ENCODE measurements around the gene CHST14. TPM values are rescaled to one million over a fixed set of nuclear protein-coding genes. Genes with fewer than 3 reads are reported as not detected.

Gene CHST14
- total RNA-seq, 1 donor from 2014 or later: 24.2 TPM

- no peak overlapping the region for H3K27ac Mint-ChIP-seq
- H3K27me3 Mint-ChIP-seq: peaks cover 22% of the 10 kb centered on the region
- no peak for DNase-seq (ENCODE audit: extremely low spot score, unreplicated experiment)
- no peak for TF ChIP-seq CTCF (conservative IDR thresholded peaks at IDR 0.05)
- H3K4me3 Mint-ChIP-seq: no peak overlapping the region
- H3K36me3 Mint-ChIP-seq: no peaks in the 10 kb centered on the region
- H3K4me1 Mint-ChIP-seq (ENCODE audit: unreplicated experiment): peaks cover 1% of the 10 kb centered on the region
- H3K9me3 Mint-ChIP-seq: no peaks in the 10 kb centered on the region
Observed at GRCh38 chr15:40501487-40501886, 30.7 kb downstream of the CHST14 start.

DNA sequence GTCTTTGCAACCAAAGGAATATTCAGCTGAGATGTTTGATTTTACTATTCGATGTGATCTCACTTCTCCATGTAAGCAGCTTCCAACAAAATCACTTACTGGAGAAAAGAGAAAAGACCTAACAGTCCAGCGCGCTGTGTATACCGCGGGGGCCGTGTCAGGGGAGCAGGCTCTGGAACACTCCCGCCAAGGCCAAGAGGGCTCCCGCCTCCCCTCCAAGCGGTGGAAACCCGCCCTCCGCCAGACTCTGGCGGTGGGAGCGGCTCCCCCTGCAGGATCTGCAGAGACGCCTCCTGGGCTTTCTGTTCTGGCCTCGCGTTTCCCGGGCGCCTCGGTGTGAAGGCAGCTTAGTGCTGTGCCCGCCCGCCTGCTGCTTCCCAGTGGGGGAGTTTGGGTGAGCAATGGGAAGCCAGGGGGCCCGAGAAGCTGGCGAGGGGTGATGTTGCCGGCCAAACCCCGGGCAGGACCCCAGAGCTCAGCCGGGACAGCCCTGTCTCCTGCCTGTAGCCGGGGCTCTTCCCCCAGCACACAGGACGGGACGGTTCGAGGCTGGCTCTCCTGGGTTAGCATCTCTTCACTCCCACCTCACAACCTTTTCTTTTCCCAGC, 36.3 kb downstream of the CHST14 start:
- Mint-ChIP-seq H3K4me3 (peak overlapping the region; percentile 60), H3K9me3 (no peaks in the 10 kb centered on the region), H3K27me3 (peaks cover 46% of the 10 kb centered on the region), H3K27ac (no peak overlapping the region), H3K4me1 (ENCODE audit: unreplicated experiment) (peaks cover 19% of the 10 kb centered on the region), H3K36me3 (peaks cover under 1% of the 10 kb centered on the region)
- TF ChIP-seq CTCF (conservative IDR thresholded peaks at IDR 0.05): peak; percentile 75
- DNase-seq (ENCODE audit: extremely low spot score, unreplicated experiment): peak; percentile 83

DNA sequence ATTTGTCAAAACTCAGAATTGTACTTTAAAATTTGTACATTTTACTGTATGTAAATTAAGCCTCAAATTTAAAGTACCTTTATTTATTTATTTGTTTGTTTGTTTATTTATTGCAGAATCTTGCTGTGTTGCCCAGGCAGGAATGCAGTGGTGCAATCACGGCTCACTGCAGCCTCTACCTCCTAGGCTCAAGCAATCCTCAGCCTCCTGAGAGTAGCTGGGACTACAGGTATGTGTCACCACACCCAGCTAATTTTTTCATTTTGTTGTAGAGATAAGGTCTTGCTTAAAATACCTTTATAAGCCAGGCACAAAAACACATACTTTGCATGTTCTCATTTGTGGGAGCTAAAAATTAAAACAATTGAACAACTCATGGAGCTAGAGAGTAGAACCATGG, 37.4 kb downstream of the CHST14 start:
- no peak for DNase-seq (ENCODE audit: extremely low spot score, unreplicated experiment)
- Mint-ChIP-seq H3K36me3 (peaks cover 4% of the 10 kb centered on the region), H3K4me1 (ENCODE audit: unreplicated experiment) (peaks cover 26% of the 10 kb centered on the region), H3K27ac (no peak overlapping the region), H3K9me3 (no peaks in the 10 kb centered on the region), H3K27me3 (peaks cover 46% of the 10 kb centered on the region), H3K4me3 (no peak overlapping the region)
- TF ChIP-seq CTCF (conservative IDR thresholded peaks at IDR 0.05): no peak

GRCh38 chr15:40510201-40510600, 39.4 kb downstream of the CHST14 start:
- H3K27me3 Mint-ChIP-seq: peaks cover 52% of the 10 kb centered on the region
- peak overlapping the region; percentile 89 for H3K4me3 Mint-ChIP-seq
- no peak overlapping the region for H3K27ac Mint-ChIP-seq
- no peak for DNase-seq (ENCODE audit: extremely low spot score, unreplicated experiment)
- TF ChIP-seq CTCF (conservative IDR thresholded peaks at IDR 0.05): no peak
- peaks cover 26% of the 10 kb centered on the region for H3K4me1 Mint-ChIP-seq (ENCODE audit: unreplicated experiment)
- peaks cover 4% of the 10 kb centered on the region for H3K36me3 Mint-ChIP-seq
- H3K9me3 Mint-ChIP-seq: no peaks in the 10 kb centered on the region

DNA sequence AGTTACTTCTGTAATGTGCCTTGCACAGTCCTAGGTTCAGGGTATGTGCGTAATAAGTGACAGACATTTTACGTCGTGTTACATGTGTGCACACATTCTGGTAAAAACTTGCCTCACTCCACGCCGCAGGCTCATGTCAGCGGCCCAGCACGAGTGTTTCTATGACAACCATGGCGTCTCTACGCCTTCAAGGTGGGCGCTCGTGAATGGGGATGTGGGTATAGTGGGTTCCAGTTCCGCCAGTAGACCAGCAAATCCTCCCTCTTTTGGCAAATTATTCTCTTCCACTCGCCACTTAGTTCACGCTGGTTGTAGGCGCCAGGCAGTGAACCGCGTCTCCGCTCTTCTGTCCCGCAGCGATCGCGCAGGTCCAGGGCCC, 40.3 kb downstream of the CHST14 start:
- no peak for TF ChIP-seq CTCF (conservative IDR thresholded peaks at IDR 0.05)
- Mint-ChIP-seq H3K4me3 (peak overlapping the region; percentile 89), H3K4me1 (ENCODE audit: unreplicated experiment) (peaks cover 26% of the 10 kb centered on the region), H3K9me3 (no peaks in the 10 kb centered on the region), H3K36me3 (peaks cover 4% of the 10 kb centered on the region), H3K27ac (no peak overlapping the region), H3K27me3 (peaks cover 55% of the 10 kb centered on the region)
- DNase-seq (ENCODE audit: extremely low spot score, unreplicated experiment): no peak

Data from type B pancreatic cell (in vitro differentiated cells).